Kidney capillary endothelial cell (primary cell): ENCODE results near the gene RBM38.
"Not testable (repeated sequence)": the region's sequence is repeated elsewhere in the genome, so short reads cannot be mapped to it uniquely, and the experiment has no call there.

Experiments used
- DNase-seq: peaks from one replicate; pipeline ENCODE4 v3.0.0-alpha.2; 2018; ENCODE audit warnings: low spot score

RBM38 gene

DNA sequence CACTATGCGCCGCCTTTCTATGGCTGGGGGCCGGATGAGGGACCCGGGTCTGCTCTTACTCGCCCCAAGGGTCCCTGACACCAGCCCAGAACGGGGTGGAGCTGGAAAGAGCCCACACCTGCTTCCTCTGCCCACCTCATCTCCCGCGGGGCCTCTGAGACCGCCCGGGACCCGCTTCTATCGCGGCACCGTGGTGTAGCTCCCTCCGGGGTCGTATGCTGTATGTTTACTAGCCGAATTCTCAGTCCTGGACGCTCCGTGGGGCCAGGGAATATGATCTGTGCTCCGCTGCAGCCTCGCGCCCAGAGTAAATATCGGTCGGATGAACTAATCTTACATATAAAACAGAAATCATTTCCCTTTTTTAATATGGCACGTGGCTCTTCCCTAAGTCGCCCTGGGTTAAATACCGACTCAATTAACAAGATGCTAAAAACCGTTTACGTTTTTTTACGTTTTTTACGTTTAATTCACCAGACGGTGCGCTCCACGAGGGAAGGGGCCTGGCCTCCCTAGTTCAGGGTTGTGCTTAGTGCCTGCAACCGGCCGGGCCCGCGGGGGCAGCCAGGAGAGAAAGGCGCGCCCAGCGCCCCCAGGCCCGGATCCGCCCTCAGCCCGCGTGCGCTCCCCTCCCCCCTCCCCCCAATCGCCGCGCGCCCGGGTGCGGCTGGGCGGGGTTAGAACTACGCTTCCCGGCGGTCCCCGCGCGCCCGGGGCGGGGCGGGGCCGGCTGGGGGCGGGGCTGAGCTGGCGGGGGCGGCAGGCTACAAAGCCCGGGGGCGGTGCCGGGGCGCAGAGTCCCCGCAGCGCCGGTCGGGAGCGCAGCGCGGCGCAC, at the start of gene RBM38:
Gene RBM38 (plus strand): TSS at position 793 of the 835 bp plus-strand sequence. CDS start 186 bp downstream, outside the sequence.
- peak; percentile 43 for DNase-seq

DNA sequence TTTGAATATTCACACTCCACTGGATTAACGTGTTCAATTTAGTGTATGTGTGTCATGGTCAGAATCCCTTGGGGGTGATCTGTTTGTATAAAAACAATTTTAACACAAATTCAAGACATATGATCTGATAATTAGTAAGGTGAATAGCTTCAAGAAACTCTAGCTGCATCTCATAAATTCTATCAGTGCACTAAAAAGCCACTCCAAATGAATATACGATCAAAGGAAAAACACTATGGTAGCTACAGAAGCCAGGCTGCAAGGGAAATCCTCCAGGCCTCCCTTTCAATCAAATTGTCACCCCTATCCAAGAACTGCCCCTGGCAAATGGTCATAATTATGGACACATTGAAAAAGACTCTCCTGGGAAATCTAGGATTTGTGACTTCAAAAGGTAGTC, 49.5 kb upstream of the RBM38 start:
- DNase-seq = no peak

DNA sequence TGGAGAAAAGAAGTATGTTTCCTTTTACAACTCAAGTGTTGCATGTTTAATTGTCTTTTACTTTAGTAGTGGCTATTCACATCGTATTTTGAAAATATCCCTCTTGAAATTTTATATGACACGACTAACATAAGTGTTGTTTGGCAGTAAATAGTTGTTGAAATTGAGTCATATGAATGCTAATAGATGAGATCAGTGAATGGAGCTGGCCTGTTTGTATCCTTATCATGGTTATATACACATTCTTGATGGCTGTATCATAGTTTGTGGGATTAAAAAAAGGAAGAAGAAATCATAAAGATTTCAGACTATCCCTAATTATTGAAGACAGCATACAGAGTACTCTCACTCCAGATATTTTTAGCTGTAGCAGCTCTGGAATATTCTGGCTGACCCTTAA, 48.4 kb upstream of the RBM38 start:
- DNase-seq = no peak

DNA sequence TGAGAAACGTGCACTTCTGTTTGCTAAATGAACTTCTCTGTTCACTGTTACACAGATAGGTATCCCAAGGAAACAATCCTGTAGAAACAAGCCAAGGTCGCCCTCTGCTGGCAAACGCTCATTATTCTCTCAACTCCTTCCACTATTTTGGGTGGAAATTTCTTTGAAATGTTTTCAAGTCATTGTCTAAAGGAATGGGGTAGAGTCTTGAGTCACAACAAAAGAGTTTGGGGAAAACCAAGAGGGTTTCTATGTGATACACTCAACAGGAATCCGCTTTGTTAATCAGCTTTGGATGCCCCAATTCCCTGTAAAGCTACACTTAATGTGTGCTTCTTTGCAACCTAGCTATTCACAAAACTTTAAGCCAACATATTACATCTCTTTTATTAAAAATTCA, 44.7 kb upstream of the RBM38 start:
- peak; percentile 58 for DNase-seq

DNA sequence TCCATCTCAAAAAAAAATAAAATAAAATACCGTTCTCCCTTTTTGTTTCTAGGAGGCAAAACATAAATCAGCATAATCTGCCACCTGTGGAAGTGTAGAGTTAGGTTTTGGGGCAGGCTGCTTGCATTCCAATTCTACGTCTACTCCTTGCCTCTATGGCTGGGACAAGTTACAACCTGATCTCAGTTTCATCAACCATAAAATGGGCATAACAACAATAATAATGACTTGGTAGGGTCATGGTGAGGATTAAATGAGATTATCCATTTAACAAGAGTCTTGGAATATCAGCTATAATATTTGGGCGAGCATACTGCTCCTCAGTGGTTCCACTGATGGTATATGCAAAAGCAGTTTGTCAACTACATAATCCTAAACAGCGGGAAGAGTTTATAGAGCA, 43.8 kb upstream of the RBM38 start:
- DNase-seq = no peak

DNA sequence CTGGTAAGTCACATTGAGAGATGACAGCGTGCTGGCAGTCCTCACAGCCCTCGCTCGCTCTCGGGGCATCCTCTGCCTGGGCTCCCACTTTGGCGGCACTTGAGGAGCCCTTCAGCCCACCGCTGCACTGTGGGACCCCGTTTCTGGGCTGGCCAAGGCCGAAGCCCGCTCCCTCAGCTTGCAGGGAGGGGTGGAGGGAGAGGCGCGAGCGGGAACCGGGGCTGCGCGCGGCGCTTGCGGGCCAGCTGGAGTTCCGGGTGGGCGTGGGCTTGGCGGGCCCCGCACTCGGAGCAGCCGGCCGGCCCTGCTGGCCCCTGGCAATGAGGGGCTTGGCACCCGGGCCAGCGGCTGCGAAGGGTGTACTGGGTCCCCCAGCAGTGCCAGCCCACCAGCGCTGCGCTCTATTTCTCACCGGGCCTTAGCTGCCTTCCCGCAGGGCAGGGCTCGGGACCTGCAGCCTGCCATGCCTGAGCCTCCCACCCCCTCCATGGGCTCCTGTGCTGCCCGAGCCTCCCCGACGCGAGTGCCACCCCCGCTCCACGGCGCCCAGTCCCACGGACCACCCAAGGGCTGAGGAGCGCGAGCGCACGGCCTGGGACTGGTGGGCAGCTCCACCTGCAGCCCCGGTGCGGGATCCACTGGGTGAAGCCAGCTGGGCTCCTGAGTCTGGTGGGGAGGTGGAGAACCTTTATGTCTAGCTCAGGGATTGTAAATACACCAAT, 42.8 kb upstream of the RBM38 start:
- not testable (repeated sequence) for DNase-seq

DNA sequence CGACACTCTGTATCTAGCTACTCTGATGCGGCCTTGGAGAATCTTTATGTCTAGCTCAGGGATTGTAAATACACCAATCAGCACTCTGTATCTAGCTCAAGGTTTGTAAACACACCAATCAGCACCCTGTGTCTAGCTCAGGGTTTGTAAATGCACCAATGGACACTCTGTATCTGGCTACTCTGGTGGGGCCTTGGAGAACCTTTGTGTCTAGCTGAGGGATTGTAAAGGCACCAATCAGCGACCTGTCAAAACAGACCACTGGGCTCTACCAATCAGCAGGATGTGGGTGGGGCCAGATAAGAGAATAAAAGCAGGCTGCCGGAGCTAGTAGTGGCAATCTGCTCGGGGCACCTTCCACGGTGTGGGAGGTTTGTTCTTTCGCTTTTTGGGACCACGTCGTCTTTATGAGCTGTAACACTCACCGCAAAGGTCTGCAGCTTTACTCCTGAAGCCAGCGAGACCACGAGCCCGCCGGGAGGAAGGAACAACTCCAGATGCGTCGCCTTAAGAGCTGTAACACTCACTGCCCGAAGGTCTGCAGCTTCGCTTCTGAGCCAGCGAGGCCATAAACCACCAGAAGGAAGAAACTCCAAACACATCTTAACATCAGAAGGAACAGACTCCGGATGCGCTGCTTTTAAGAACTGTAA, 42.1 kb upstream of the RBM38 start:
- not testable (repeated sequence) for DNase-seq

DNA sequence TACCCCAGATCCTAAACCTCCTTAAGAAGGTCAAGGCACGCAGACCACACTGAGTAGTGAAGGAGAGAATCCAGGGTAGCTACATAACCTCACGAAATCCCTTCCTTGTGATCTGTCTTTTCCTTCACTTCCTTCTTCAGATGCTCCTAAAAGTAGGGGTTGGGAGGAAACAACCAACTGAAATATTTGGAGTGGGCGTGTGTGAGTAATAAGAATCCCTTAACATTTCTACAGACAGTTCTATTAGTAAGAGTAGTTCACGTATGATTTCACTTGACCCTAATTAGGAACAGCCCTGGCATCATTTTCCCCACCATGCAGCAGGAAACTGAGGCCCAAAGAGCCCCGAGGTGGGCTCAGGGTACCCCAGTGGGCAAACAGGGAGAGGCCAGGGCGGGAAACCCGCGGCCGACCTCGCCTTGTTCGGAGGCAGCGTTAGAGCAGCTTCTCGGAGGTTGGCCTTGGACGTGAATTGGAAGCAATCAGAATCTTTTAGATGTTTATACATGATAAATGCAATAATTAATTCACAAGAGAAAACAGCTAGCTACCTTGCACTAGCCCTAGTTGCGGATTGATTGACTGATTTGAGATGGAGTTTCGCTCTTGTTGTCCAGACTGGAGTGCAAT, 41.0 kb upstream of the RBM38 start:
- no peak for DNase-seq

DNA sequence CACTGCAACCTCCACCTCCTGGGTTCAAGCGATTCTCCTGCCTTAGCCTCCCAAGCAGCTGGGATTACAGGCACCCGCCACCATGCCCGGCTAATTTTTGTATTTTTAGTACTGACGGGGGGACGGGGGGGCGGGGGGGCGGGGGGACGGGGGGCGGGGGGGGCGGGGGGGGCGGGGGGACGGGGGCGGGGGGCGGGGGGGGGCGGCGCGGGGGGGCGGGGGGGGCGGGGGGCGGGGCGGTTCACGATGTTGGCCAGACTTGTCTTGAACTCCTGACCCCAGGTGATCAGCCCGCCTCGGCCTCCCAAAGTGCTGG, 40.5 kb upstream of the RBM38 start:
- DNase-seq = not testable (repeated sequence)

DNA sequence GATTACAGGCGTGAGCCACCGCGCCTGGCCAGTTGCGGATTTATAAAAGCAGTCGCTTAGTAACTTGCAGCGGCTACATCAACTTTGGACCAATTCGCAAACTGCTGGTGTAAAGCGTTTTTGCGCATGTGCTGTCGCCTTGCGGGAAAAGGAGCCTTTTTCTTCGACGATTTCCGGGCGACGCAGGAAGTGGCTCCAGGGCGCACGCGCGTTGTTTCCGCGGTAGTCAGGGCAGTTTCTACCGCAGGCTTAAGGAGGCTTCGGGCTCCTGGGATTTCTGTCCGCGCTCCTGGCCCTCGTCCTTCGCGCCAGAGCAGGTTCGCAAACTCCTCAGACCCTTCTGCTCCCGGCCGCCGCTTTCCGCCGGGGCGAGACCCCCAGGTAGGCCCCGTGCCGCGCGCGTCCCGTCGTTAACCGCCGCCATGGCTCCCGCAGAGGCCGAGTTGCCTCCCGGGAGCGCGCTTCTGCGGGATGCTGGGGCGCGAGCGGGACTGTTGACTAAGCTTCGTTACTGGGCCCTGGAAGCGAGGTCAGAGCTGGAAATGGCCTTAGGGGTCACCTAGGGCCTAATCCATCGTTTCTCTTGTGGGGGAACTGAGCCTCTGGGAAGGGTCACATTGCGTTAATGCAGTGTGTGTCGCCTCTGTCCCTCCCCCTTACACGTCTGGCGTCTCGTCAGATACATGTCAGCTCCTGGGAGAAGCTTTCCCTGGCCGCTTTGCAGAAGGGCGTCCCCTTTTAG, 40.0 kb upstream of the RBM38 start, which contains the start of gene RAE1:
Gene RAE1 (plus strand): TSS at position 214 of the 742 bp plus-strand sequence. CDS start 2,784 bp downstream, outside the sequence.
- DNase-seq = peak; percentile 85

DNA sequence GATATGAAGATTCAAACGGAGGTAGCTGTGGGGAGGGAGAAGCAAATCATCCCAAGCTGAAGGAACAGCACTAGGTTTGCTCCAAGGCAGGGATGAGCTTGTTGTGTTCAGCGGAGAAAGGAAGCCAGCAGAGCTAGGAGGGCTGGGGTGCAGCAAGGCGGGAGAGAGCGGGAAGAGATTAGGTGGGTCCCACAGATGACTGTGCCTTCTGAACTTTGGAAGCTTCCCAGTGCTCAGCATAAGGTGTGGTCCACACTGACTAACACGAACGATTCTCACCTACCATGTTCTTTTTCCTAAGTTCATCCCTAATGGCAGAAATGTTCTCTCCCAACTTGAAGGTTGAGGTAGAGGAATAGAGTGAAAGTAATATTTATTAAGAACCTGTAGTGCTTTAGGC, 38.9 kb upstream of the RBM38 start:
- no peak for DNase-seq

DNA sequence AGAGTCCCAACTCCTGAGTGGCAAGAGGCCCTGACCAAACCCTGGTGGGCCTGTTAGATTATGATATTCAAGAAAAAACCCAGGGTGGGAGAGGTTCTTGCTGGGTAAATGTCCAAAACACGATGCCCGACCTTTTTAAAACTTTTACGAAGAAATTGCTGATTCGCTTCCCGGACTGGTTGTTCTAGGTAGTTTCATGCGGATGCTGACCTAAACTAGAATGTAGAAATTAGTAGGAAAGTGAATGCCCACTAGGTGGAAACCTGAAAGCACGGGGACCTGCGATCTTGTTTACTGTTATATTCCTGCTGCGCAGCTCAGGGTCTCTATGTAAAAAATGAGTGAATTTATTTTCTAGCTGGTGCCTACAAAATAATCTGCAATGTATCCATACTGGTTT, 37.8 kb upstream of the RBM38 start:
- no peak for DNase-seq

DNA sequence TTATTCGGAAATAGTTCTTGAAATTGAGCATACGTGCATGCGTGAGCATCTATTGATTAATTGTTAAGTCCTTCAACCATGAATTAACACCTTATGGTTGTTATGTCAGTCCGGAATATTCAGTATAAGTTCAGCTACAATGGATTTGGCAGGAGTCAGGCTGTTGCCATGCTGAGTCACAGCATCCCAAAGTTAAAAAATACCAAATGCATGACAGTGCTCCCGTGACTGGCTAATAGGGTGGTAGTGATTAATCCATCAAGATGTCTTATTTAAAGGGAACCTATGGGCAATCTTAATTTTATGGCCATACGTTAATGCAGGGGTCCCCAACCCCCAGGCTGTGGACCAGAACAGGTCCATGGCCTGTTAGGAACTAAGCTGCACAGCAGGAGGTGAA, 29.7 kb upstream of the RBM38 start:
- peak; percentile 64 for DNase-seq

DNA sequence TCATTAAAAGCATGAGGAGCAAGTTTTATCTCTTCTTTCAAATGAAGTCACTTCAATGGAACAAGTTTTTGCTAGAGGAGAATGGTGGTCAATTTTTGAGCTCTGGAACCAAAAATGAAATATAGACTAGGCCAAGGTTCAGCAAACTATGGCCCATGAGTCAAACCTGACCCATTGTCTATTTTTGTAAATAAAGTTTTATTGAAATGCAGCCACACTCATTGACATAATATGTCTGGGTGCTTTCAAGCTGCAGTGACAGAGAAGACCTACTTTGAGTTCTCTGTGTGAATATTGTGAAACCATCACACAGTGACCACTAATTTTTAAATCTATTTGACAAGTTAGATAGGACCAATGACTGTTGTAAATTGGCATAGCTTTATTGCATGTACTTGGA, 26.7 kb upstream of the RBM38 start:
- no peak for DNase-seq

DNA sequence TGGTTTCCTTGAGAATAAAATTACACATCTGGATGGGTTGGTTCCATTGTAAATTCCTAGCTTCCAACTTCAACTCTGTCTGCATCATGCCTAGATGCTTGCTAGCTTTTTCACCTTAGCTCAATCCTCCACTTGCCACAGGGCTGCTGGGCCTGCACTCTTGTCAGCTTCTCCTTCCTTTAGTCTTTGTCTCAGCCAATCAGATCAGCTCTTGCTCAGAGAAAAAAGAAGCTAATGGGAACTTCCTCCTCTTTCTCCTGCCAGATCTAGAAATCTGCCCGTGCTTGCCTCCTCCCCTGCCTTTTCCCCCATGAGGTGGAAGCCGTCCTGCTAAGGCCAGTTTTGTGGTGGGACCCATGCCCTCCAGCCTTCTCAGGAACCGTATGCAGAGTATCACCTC, 21.6 kb upstream of the RBM38 start:
- no peak for DNase-seq

DNA sequence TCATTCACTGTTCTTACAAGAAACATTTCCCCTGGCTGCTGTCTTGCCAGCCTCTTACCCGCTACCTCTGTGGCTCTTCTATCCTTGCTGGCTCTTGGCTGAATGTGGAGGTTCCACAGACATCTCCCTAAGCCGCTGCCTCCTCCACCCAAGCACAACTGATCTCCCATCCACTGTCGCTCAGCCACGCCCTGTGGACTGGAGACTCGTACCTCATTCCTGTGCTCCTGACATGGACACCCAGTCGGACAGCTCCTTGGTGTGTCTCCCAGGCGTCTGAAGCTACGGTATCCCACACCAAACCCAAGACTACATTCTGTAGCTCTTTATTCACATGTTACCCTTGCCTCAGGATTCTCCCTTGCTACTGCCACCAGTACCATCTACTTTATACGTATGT, 20.9 kb upstream of the RBM38 start:
- DNase-seq = no peak

DNA sequence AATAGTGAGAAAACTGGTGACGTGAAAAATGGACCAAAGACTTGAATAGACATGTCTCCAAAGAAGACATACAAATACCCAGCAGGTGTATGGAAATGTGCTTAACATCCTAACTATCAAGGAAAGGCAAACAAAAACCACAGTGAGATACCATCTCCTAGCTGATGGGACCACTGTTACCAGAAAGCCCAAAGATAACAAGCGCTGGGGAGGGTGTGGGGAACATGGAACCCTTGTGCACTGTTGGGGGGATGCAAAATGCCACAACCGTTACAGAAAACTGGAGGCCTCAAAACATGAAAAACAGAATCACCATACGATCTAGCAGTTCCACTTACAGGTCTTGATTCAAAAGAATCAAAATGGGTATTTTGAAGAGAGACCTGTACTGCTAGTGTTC, 19.8 kb upstream of the RBM38 start:
- no peak for DNase-seq

DNA sequence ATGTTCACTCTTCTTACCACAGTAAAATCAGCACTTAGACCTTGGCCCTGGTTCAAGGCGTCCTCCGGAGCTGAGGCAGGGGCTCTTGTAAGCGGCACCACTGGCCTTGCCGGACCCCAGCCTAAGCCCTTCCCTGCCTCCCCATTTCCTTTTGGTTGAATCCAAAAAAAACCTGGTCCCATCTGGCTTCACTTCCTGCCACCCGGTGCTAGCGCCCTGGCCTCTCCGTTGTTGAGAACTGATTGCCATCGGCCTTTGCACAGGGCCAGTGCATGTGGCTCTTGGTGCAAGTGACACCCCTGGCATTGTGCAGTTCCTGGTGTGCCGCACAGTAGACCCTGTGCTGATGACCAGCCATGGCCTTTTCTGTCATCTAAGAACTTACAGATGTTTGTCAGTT, 19.0 kb upstream of the RBM38 start:
- no peak for DNase-seq

DNA sequence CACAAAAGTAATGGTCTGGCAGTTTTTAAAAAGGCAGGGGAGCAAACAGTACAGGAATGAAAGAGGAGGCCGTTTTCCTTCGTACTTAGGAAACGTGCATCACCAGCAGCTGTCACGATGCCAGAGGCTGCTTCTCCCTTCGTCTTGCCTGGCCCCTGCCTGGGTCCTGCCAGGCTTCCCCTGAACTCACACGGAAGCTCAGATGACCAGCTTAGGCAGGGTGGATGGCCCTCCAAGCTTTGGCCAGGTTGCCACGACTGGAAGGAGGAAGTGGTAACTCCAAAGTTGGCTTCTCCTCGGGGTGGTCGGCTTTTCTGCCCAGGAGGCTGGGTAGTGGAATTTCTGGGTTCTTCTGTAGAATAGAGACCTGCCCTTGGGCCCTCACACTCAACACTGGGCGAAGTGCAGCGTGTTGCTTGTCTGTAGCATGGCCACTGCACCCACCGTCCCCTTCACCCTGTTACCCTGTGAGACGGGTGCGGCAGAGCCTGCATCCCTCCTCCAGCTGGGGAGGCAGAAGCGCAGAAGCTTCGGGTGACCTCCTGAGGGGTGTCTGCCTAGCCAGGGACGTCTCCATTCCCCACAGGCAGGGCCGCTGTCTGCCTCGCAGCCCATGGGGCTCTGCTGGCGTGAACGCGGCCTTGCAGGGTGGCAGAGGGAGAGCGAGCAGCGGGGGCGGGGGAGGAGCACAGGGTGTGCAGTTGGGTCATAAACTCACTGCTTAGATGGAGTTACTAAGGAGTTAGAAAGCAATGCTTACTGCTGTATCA, 18.4 kb upstream of the RBM38 start:
- no peak for DNase-seq

DNA sequence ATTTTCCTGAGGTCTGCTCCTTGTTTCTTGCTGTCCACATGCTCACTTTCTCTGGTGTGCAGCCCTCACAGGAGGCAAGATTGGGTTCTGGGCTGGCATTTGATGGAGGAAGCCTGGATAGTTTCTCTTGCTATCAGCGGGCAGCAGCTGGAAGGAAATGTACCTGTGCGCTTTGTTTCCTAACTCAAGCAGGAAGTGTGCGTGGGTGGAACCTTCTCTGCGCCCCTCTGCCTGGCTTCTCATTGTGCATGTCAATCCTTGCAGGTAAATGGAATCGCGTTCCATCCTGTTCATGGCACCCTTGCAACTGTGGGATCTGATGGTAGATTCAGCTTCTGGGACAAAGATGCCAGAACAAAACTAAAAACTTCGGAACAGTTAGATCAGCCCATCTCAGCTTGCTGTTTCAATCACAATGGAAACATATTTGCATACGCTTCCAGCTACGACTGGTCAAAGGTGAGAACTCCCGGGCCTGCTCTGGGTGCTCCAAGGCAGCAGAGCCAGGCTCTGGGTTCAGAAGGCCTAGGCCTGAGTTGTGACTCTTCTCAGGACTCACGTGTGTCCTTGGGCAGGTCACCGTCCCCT, 16.8 kb upstream of the RBM38 start:
- DNase-seq = no peak
